Endothelial cell of umbilical vein (primary cell): ENCODE measurements around the gene JAGN1. TPM values are rescaled to one million over a fixed set of nuclear protein-coding genes. Genes with fewer than 3 reads are reported as not detected.

Source experiments
- BruUV-seq: library from RNA; stranded (reverse); fragments of 400-500 nt; replicated peaks from 2 replicates; lab custom pipeline; 2021; lab: Mats Ljungman, UMichigan
- CTCF ChIA-PET: fragments of 300-600, 350-600 bp; sonication (Branson Sonifier 250); formaldehyde crosslinking; loops from one replicate; lab custom pipeline; 2021; ENCODE audit warnings: antibody characterized with exemption, inconsistent platforms; lab: Charles Lee
- POLR2A ChIA-PET: fragments of 300-600, 350-600 bp; sonication (Branson Sonifier 250); formaldehyde crosslinking; loops from one replicate; lab custom pipeline; 2021; ENCODE audit warnings: antibody characterized with exemption, inconsistent platforms; lab: Charles Lee
- DNase-seq: peaks from one replicate; pipeline ENCODE4 v3.0.0-alpha.2; 2011; ENCODE audit warnings: low read depth, low spot score
- FAIRE-seq: peaks from 2 replicates; lab custom pipeline; 2011; peaks lifted over from hg19 to GRCh38; lab: Jason Lieb, UNC
- H2AFZ ChIP-seq: 2 replicates; pipeline ENCODE4 v1.6.0; 2012; ENCODE audit warnings: low read depth, low read length, control low read depth, inconsistent platforms
- H3K27ac ChIP-seq: 2 replicates; pipeline ENCODE4 v1.5.1; 2011; ENCODE audit warnings: low read depth, mild to moderate bottlenecking, control low read depth, low read length, moderate library complexity; ENCODE audit not compliant: insufficient read depth
- H3K27me3 ChIP-seq, 2 experiments: 2 replicates each; pipeline versions ENCODE4 v1.6.0 to v1.6.1; 2011; ENCODE audit warnings: low read length in 2 of 2, mixed read lengths in 1 of 2; ENCODE audit not compliant: control insufficient read depth in 2 of 2, insufficient read depth in 2 of 2
- H3K36me3 ChIP-seq, 2 experiments: 2 replicates in 1 of 2; 3 replicates in 1 of 2; pipeline ENCODE4 v1.5.1; 2011; ENCODE audit warnings: low read length in 2 of 2, mild to moderate bottlenecking in 1 of 2, moderate library complexity in 1 of 2; ENCODE audit not compliant: control insufficient read depth in 2 of 2, insufficient read depth in 2 of 2; ENCODE audit errors: extremely low read depth in 1 of 2
- H3K4me1 ChIP-seq: 3 replicates; pipeline ENCODE4 v1.5.1; 2011; ENCODE audit warnings: mild to moderate bottlenecking, low read length; ENCODE audit not compliant: control insufficient read depth, insufficient read depth; ENCODE audit errors: extremely low read depth
- H3K4me2 ChIP-seq: 2 replicates; pipeline ENCODE4 v1.6.1; 2011; ENCODE audit warnings: low read length, control low read depth, mixed read lengths; ENCODE audit not compliant: insufficient read depth
- H3K4me3 ChIP-seq, 3 experiments: fragments of 200-600 bp in 1 of 3; sonication (generic), shearing (Covaris generic) in 1 of 3; replicated peaks in 1 of 3; 2 replicates each; pipeline ENCODE4 v1.5.1; 2011 to 2016; ENCODE audit warnings: control low read depth in 3 of 3, low read length in 3 of 3, mild to moderate bottlenecking in 2 of 3, inconsistent platforms in 1 of 3, low read depth in 1 of 3, moderate library complexity in 1 of 3; ENCODE audit not compliant: insufficient read depth in 1 of 3
- H3K79me2 ChIP-seq: 2 replicates; pipeline ENCODE4 v1.6.0; 2012; ENCODE audit warnings: low read length, inconsistent platforms; ENCODE audit not compliant: control insufficient read depth, insufficient read depth
- H3K9ac ChIP-seq: replicated peaks from 2 replicates; pipeline ENCODE3; 2011; ENCODE audit warnings: low read length, control low read depth; ENCODE audit not compliant: insufficient read depth; ENCODE audit errors: extremely low read depth
- H3K9me1 ChIP-seq: replicated peaks from 3 replicates; pipeline ENCODE4 v1.6.0; 2011; ENCODE audit warnings: mild to moderate bottlenecking, low read length; ENCODE audit not compliant: control insufficient read depth, insufficient read depth; ENCODE audit errors: extremely low read depth
- H3K9me3 ChIP-seq: replicated peaks from 2 replicates; pipeline ENCODE4 v1.5.1; 2012; ENCODE audit warnings: low read length, inconsistent platforms; ENCODE audit not compliant: control insufficient read depth, insufficient read depth
- H4K20me1 ChIP-seq: replicated peaks from 2 replicates; pipeline ENCODE3; 2011; ENCODE audit warnings: mild to moderate bottlenecking, low read length; ENCODE audit not compliant: control insufficient read depth, insufficient read depth; ENCODE audit errors: extremely low read depth
- CTCF ChIP-seq, 2 donors: IDR thresholded peaks; 1 replicate in 1 of 2; 2 replicates in 1 of 2; pipeline ENCODE4 v1.5.1; 2011; ENCODE audit warnings: low read length in 2 of 2, mild to moderate bottlenecking in 2 of 2, moderate library complexity in 2 of 2, control low read depth in 1 of 2, inconsistent platforms in 1 of 2, low read depth in 1 of 2; ENCODE audit not compliant: insufficient read depth in 1 of 2; ENCODE audit errors: extremely low read depth in 1 of 2
- EZH2 ChIP-seq: IDR thresholded peaks from 2 replicates; pipeline ENCODE4 v1.6.1; 2012; ENCODE audit warnings: borderline replicate concordance, low read depth, mild to moderate bottlenecking, moderate library complexity, low read length, inconsistent platforms; ENCODE audit not compliant: severe bottlenecking
- FOS ChIP-seq: IDR thresholded peaks from 2 replicates; pipeline ENCODE4 v1.6.1; 2011; ENCODE audit warnings: mild to moderate bottlenecking, low read length, moderate library complexity, borderline replicate concordance; ENCODE audit not compliant: insufficient read depth
- GATA2 ChIP-seq: IDR thresholded peaks from 2 replicates; pipeline ENCODE4 v1.7.0; 2011; ENCODE audit warnings: low read depth, mild to moderate bottlenecking, moderate library complexity, mixed read lengths, low read length; ENCODE audit not compliant: insufficient read length, insufficient read depth
- JUN ChIP-seq: IDR thresholded peaks from 2 replicates; pipeline ENCODE4 v1.6.1; 2011; ENCODE audit warnings: borderline replicate concordance, low read depth; ENCODE audit not compliant: insufficient read length, insufficient read depth
- MAX ChIP-seq: IDR thresholded peaks from 2 replicates; pipeline ENCODE4 v1.6.1; 2011; ENCODE audit not compliant: insufficient read depth, insufficient read length
- MYC ChIP-seq: IDR thresholded peaks from one replicate; pipeline ENCODE4 v1.6.1; 2011; ENCODE audit warnings: mild to moderate bottlenecking, low read depth, low read length
- POLR2A ChIP-seq: IDR thresholded peaks from 2 replicates; pipeline ENCODE4 v1.6.1; 2012; ENCODE audit warnings: low read depth, mild to moderate bottlenecking, control low read depth, low read length
- POLR2AphosphoS5 ChIP-seq: IDR thresholded peaks from 2 replicates; pipeline ENCODE4 v1.6.1; 2012; ENCODE audit warnings: low read depth, mild to moderate bottlenecking, control low read depth, low read length, moderate library complexity; ENCODE audit not compliant: insufficient read depth
- dilution Hi-C: fragments of 300-500 bp; cut with MboI; formaldehyde crosslinking; loops from one replicate; pipeline ENCODE4 v1.15.0; 2019; ENCODE audit warnings: low sequenced_read_pairs; ENCODE audit not compliant: extremely low pct_ligation_motif_present
- intact Hi-C: fragments of 100-400 bp; cut with micrococcal nuclease; formaldehyde crosslinking; loops from one replicate; pipeline ENCODE4 v1.10.0; 2022
- polyA plus RNA-seq, 4 experiments: library from polyadenylated mRNA; depleted of rRNA in 3 of 4; stranded (reverse) in 3 of 4; unstranded in 1 of 4; fragments of >200 nt; gene quantifications; 2 replicates each; pipeline versions ENCODE4 v1.2.1 to v1.2.3, GENCODE V29; 2011 to 2012; ENCODE audit warnings: missing spikeins in 1 of 4
- total RNA-seq: library from RNA; stranded (reverse); gene quantifications from 2 replicates; pipeline ENCODE4 v1.2.3, GENCODE V29; 2021

JAGN1 gene
- total and polyA plus RNA-seq, 2 donors (not counting 3 experiments of a cell fraction or from before 2014, with no cell fraction given): 29.6 to 46.5 TPM

DNA sequence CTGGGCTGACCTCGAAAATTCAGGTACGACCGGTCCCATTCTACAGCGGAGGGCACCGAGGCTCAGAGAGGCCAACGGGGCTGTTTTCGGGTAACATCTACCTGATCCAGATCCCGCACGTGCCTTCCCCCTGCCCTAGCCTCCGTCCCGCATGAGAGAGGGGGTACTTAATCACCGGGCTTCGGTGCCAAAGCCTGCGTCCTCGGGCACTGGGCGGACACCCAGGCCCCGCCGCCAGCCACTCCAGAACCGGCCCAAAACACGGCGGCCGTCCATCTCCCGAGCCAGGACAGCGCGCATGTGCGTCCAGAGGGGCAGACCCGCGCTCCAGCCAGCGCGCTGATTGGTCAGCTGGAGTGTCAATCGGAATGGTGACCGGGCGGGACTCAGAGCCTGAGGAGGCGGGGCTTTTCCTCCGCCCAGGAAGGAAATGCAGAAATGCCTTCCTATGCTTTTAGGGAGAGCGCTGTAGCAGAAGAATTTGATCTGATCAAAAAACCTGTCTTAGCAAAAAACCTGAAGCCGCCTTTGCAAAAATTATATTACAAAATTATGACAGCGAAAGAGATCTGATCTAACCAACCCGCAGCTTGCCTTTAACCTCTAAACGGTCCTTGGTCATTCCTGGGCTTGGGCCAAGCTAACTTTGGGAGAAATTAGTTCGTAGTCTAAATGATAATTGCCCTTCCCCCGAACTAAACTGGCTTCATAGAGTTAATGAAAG lies 46.5 kb upstream of the JAGN1 start, which contains the start of gene RPUSD3:
Gene RPUSD3, minus strand, starts transcription at position 294 of the 724 bp plus-strand sequence. Its CDS starts 18 bp downstream, at position 276.
- Histone ChIP-seq H3K4me1 (peaks cover 14% of the 10 kb centered on the region), H3K4me3 (peak within 1 kb of the TSS; percentile 64 to 80 (median 77)), H3K9me3 (no peaks in the 10 kb centered on the region), H4K20me1 (no peaks in the 10 kb centered on the region), H3K27ac (peak within 1 kb of the TSS; percentile 11), H3K4me2 (peak within 1 kb of the TSS; percentile 65), H3K9ac (peak within 1 kb of the TSS; percentile 66), H3K79me2 (peaks cover 3% of the 10 kb centered on the region), H3K27me3 (no peaks in the 10 kb centered on the region), H2AFZ (peak within 1 kb of the TSS; percentile 87), H3K36me3 (peaks cover 4% of the 10 kb centered on the region in 2 experiments), H3K9me1 (no peaks in the 10 kb centered on the region)
- dilution Hi-C loops: no loop called here
- TSS peak; percentile 63 for BruUV-seq
- no peak for TF ChIP-seq CTCF (IDR thresholded peaks at IDR 0.05; ENCODE audit: extremely low read depth in 1 of 2, insufficient read depth in 1 of 2, low read depth in 1 of 2, low read length in 2 of 2)
- TF ChIP-seq GATA2: peak; percentile 27
- no peak for TF ChIP-seq MYC
- peak; percentile 77 for TF ChIP-seq POLR2A
- peak; percentile 4 for TF ChIP-seq MAX
- no peak for TF ChIP-seq EZH2
- TF ChIP-seq POLR2AphosphoS5: peak; percentile 80
- TF ChIP-seq JUN: no peak
- TF ChIP-seq FOS: no peak
- ChIA-PET POLR2A (no interaction called here), CTCF (interaction anchor here (0.7 to 5.2 kb wide), 5 partner anchors 40 to 478 kb away, joined by 3 to 35 read pairs (median 4); no protein-coding TSS in a partner anchor)
- FAIRE-seq (peak; percentile 97), DNase-seq (peak; percentile 96)
- intact Hi-C loops: loop anchor here (1.0 to 5.0 kb wide), 4 partner anchors 73 to 478 kb away; partner anchors contain the start of genes CRELD1, IL17RC and SEC13
